ENCODE results near the gene POFUT2.

The POFUT2 gene

GRCh38 chr21:45237401-45237800 is 50.3 kb downstream of the POFUT2 start:
- no peak overlapping the region for H3K18ac ChIP-seq (ENCODE audit: low read length)
- H2AFZ ChIP-seq (ENCODE audit: insufficient read depth, low read length, poor library complexity) = no peak overlapping the region
- H3K27me3 ChIP-seq (ENCODE audit: insufficient read depth, low read length) = no peaks in the 10 kb centered on the region
- H2BK120ac ChIP-seq (ENCODE audit: insufficient read depth, low read length, poor library complexity) = no peak overlapping the region
- H2BK5ac ChIP-seq (ENCODE audit: low read depth, low read length, poor library complexity) = no peak overlapping the region
- H3K4ac ChIP-seq (ENCODE audit: low read depth, low read length) = no peak overlapping the region
- no peak overlapping the region for H2BK12ac ChIP-seq (ENCODE audit: low read length)
- no peak overlapping the region for H4K12ac ChIP-seq (ENCODE audit: low read depth, low read length)
- peaks cover 9% of the 10 kb centered on the region for H3K9me3 ChIP-seq (ENCODE audit: insufficient read depth, low read depth, low read length)
- WGBS (ENCODE audit: extremely low coverage, insufficient coverage, insufficient read length) = no CpG with 5 or more reads among the region's 7 CpGs
- no peaks in the 10 kb centered on the region for H3K4me1 ChIP-seq (ENCODE audit: control insufficient read depth in 1 of 2, insufficient read depth in 2 of 2, low read length in 2 of 2)
- no peaks in the 10 kb centered on the region for H3K79me2 ChIP-seq (ENCODE audit: control insufficient read depth, insufficient read depth, low read length, poor library complexity)
- H2AK5ac ChIP-seq (ENCODE audit: low read length) = no peak overlapping the region
- no peak overlapping the region for H3K14ac ChIP-seq (ENCODE audit: low read length)
- no peak overlapping the region for H3K9ac ChIP-seq (ENCODE audit: low read length)
- no peak overlapping the region for H3K23ac ChIP-seq (ENCODE audit: low read length)
- no peak overlapping the region for H3K4me2 ChIP-seq (ENCODE audit: low read length)
- H3K27ac ChIP-seq (ENCODE audit: low read depth, low read length) = no peak overlapping the region
- H4K91ac ChIP-seq (ENCODE audit: low read depth, low read length) = no peak overlapping the region
- DNase-seq = no peak
- no peak overlapping the region for H3K4me3 ChIP-seq (ENCODE audit: low read depth, low read length)
- no peaks in the 10 kb centered on the region for H3K79me1 ChIP-seq (ENCODE audit: low read length)
- H3K36me3 ChIP-seq (ENCODE audit: control insufficient read depth in 1 of 2, insufficient read depth in 2 of 2, low read length in 2 of 2) = no peaks in the 10 kb centered on the region
- H4K8ac ChIP-seq (ENCODE audit: low read depth, low read length) = no peak overlapping the region

GRCh38 chr21:45236481-45236880 is 51.2 kb downstream of the POFUT2 start:
- WGBS (ENCODE audit: extremely low coverage, insufficient coverage, insufficient read length) = no CpG with 5 or more reads among the region's 2 CpGs

GRCh38 chr21:45235488-45235887 is 52.2 kb downstream of the POFUT2 start:
- Histone ChIP-seq H3K4me2 (ENCODE audit: low read length) (no peak overlapping the region), H3K9ac (ENCODE audit: low read length) (no peak overlapping the region), H4K91ac (ENCODE audit: low read depth, low read length) (no peak overlapping the region), H3K27me3 (ENCODE audit: insufficient read depth, low read length) (no peaks in the 10 kb centered on the region), H3K14ac (ENCODE audit: low read length) (no peak overlapping the region), H4K8ac (ENCODE audit: low read depth, low read length) (no peak overlapping the region), H2AFZ (ENCODE audit: insufficient read depth, low read length, poor library complexity) (no peak overlapping the region), H2AK5ac (ENCODE audit: low read length) (no peak overlapping the region), H3K4ac (ENCODE audit: low read depth, low read length) (no peak overlapping the region), H3K4me1 (ENCODE audit: control insufficient read depth in 1 of 2, insufficient read depth in 2 of 2, low read length in 2 of 2) (no peaks in the 10 kb centered on the region), H3K18ac (ENCODE audit: low read length) (no peak overlapping the region), H3K23ac (ENCODE audit: low read length) (no peak overlapping the region), H2BK5ac (ENCODE audit: low read depth, low read length, poor library complexity) (no peak overlapping the region), H3K36me3 (ENCODE audit: control insufficient read depth in 1 of 2, insufficient read depth in 2 of 2, low read length in 2 of 2) (no peaks in the 10 kb centered on the region), H3K27ac (ENCODE audit: low read depth, low read length) (no peak overlapping the region), H3K79me2 (ENCODE audit: control insufficient read depth, insufficient read depth, low read length, poor library complexity) (no peaks in the 10 kb centered on the region), H2BK120ac (ENCODE audit: insufficient read depth, low read length, poor library complexity) (no peak overlapping the region), H3K4me3 (ENCODE audit: low read depth, low read length) (no peak overlapping the region), H3K79me1 (ENCODE audit: low read length) (no peaks in the 10 kb centered on the region), H2BK12ac (ENCODE audit: low read length) (no peak overlapping the region), H4K12ac (ENCODE audit: low read depth, low read length) (no peak overlapping the region), H3K9me3 (ENCODE audit: insufficient read depth, low read depth, low read length) (peaks cover 3% of the 10 kb centered on the region)
- no CpG with 5 or more reads among the region's 6 CpGs for WGBS (ENCODE audit: extremely low coverage, insufficient coverage, insufficient read length)
- no peak for DNase-seq

More at GRCh38 chr21:45236481-45236880, 51.2 kb downstream of the POFUT2 start:
- no peak overlapping the region for H3K4ac ChIP-seq (ENCODE audit: low read depth, low read length)
- H3K4me2 ChIP-seq (ENCODE audit: low read length) = no peak overlapping the region
- H2BK12ac ChIP-seq (ENCODE audit: low read length) = no peak overlapping the region
- H2AFZ ChIP-seq (ENCODE audit: insufficient read depth, low read length, poor library complexity) = no peak overlapping the region
- no peaks in the 10 kb centered on the region for H3K36me3 ChIP-seq (ENCODE audit: control insufficient read depth in 1 of 2, insufficient read depth in 2 of 2, low read length in 2 of 2)
- no peak overlapping the region for H3K27ac ChIP-seq (ENCODE audit: low read depth, low read length)
- no peak overlapping the region for H2BK120ac ChIP-seq (ENCODE audit: insufficient read depth, low read length, poor library complexity)
- H4K91ac ChIP-seq (ENCODE audit: low read depth, low read length) = no peak overlapping the region
- no peaks in the 10 kb centered on the region for H3K4me1 ChIP-seq (ENCODE audit: control insufficient read depth in 1 of 2, insufficient read depth in 2 of 2, low read length in 2 of 2)
- DNase-seq = no peak
- no peak overlapping the region for H2AK5ac ChIP-seq (ENCODE audit: low read length)
- H3K79me1 ChIP-seq (ENCODE audit: low read length) = no peaks in the 10 kb centered on the region
- H3K27me3 ChIP-seq (ENCODE audit: insufficient read depth, low read length) = no peaks in the 10 kb centered on the region
- no peak overlapping the region for H3K9ac ChIP-seq (ENCODE audit: low read length)
- peaks cover 6% of the 10 kb centered on the region for H3K9me3 ChIP-seq (ENCODE audit: insufficient read depth, low read depth, low read length)
- H4K8ac ChIP-seq (ENCODE audit: low read depth, low read length) = no peak overlapping the region
- no peak overlapping the region for H3K14ac ChIP-seq (ENCODE audit: low read length)
- no peak overlapping the region for H3K4me3 ChIP-seq (ENCODE audit: low read depth, low read length)
- no peaks in the 10 kb centered on the region for H3K79me2 ChIP-seq (ENCODE audit: control insufficient read depth, insufficient read depth, low read length, poor library complexity)
- H3K23ac ChIP-seq (ENCODE audit: low read length) = no peak overlapping the region
- H4K12ac ChIP-seq (ENCODE audit: low read depth, low read length) = no peak overlapping the region
- H2BK5ac ChIP-seq (ENCODE audit: low read depth, low read length, poor library complexity) = no peak overlapping the region
- no peak overlapping the region for H3K18ac ChIP-seq (ENCODE audit: low read length)

GRCh38 chr21:45234965-45235364 is 52.7 kb downstream of the POFUT2 start:
- H2AFZ ChIP-seq (ENCODE audit: insufficient read depth, low read length, poor library complexity) = no peak overlapping the region
- WGBS (ENCODE audit: extremely low coverage, insufficient coverage, insufficient read length) = no CpG with 5 or more reads among the region's 8 CpGs
- no peak overlapping the region for H3K4me3 ChIP-seq (ENCODE audit: low read depth, low read length)
- DNase-seq = no peak
- peaks cover 3% of the 10 kb centered on the region for H3K9me3 ChIP-seq (ENCODE audit: insufficient read depth, low read depth, low read length)
- no peak overlapping the region for H3K14ac ChIP-seq (ENCODE audit: low read length)
- H2BK12ac ChIP-seq (ENCODE audit: low read length) = no peak overlapping the region
- H3K9ac ChIP-seq (ENCODE audit: low read length) = no peak overlapping the region
- no peak overlapping the region for H3K27ac ChIP-seq (ENCODE audit: low read depth, low read length)
- H3K4ac ChIP-seq (ENCODE audit: low read depth, low read length) = no peak overlapping the region
- no peak overlapping the region for H4K91ac ChIP-seq (ENCODE audit: low read depth, low read length)
- no peak overlapping the region for H3K18ac ChIP-seq (ENCODE audit: low read length)
- no peak overlapping the region for H4K8ac ChIP-seq (ENCODE audit: low read depth, low read length)
- no peak overlapping the region for H2AK5ac ChIP-seq (ENCODE audit: low read length)
- no peak overlapping the region for H2BK120ac ChIP-seq (ENCODE audit: insufficient read depth, low read length, poor library complexity)
- H3K4me2 ChIP-seq (ENCODE audit: low read length) = no peak overlapping the region
- H4K12ac ChIP-seq (ENCODE audit: low read depth, low read length) = no peak overlapping the region
- no peak overlapping the region for H2BK5ac ChIP-seq (ENCODE audit: low read depth, low read length, poor library complexity)
- H3K79me2 ChIP-seq (ENCODE audit: control insufficient read depth, insufficient read depth, low read length, poor library complexity) = no peaks in the 10 kb centered on the region
- H3K4me1 ChIP-seq (ENCODE audit: control insufficient read depth in 1 of 2, insufficient read depth in 2 of 2, low read length in 2 of 2) = no peaks in the 10 kb centered on the region
- no peak overlapping the region for H3K23ac ChIP-seq (ENCODE audit: low read length)
- H3K27me3 ChIP-seq (ENCODE audit: insufficient read depth, low read length) = no peaks in the 10 kb centered on the region
- no peaks in the 10 kb centered on the region for H3K36me3 ChIP-seq (ENCODE audit: control insufficient read depth in 1 of 2, insufficient read depth in 2 of 2, low read length in 2 of 2)
- H3K79me1 ChIP-seq (ENCODE audit: low read length) = no peaks in the 10 kb centered on the region

Measured in trophoblast cell (in vitro differentiated cells and primary cell).